Neural cell (in vitro differentiated cells): ENCODE results near the gene RANBP3. TPM values are rescaled to one million over a fixed set of nuclear protein-coding genes. Genes with fewer than 3 reads are reported as not detected.
"Not testable (repeated sequence)": the region's sequence is repeated elsewhere in the genome, so short reads cannot be mapped to it uniquely, and the experiment has no call there.

Experiments
- H2AFZ ChIP-seq: fragments of 200-600, 300-800 bp; sonication (generic), shearing (Covaris generic); 2 replicates; pipeline ENCODE4 v1.6.0; 2014; ENCODE audit warnings: low read depth, mild to moderate bottlenecking, antibody characterized with exemption, low read length, moderate library complexity
- H3F3A ChIP-seq: fragments of 200-600 bp; shearing (Covaris generic); 2 replicates; pipeline ENCODE4 v1.6.1; 2016; ENCODE audit warnings: mild to moderate bottlenecking, moderate library complexity, mixed read lengths, antibody characterized with exemption, low read length; ENCODE audit not compliant: insufficient read depth, poor library complexity, severe bottlenecking
- H3K27ac ChIP-seq: fragments of 200-600, 300-800 bp; sonication (generic), shearing (Covaris generic); 2 replicates; pipeline ENCODE4 v1.5.1; 2014; ENCODE audit warnings: mild to moderate bottlenecking, low read length, moderate library complexity
- H3K27me3 ChIP-seq: fragments of 300-800, 200-600 bp; sonication (generic), shearing (Covaris generic); 2 replicates; pipeline ENCODE4 v1.6.0; 2014; ENCODE audit warnings: mild to moderate bottlenecking, low read depth, low read length, moderate library complexity; ENCODE audit not compliant: insufficient read depth
- H3K36me3 ChIP-seq: fragments of 300-800, 200-600 bp; sonication (generic), shearing (Covaris generic); 2 replicates; pipeline ENCODE4 v1.5.1; 2014; ENCODE audit warnings: mild to moderate bottlenecking, antibody characterized with exemption, low read length, moderate library complexity; ENCODE audit not compliant: insufficient read depth
- H3K4me2 ChIP-seq: fragments of 300-800, 200-600 bp; sonication (generic), shearing (Covaris generic); 2 replicates; pipeline ENCODE4 v1.6.0; 2014; ENCODE audit warnings: mild to moderate bottlenecking, low read length
- H3K4me3 ChIP-seq: fragments of 300-800, 200-600 bp; sonication (generic), shearing (Covaris generic); 2 replicates; pipeline ENCODE4 v1.5.1; 2014; ENCODE audit warnings: mild to moderate bottlenecking, low read length, moderate library complexity
- H3K79me2 ChIP-seq: fragments of 200-600 bp; shearing (Covaris generic); replicated peaks from 2 replicates; pipeline ENCODE4 v1.6.0; 2014; ENCODE audit warnings: mild to moderate bottlenecking, low read length, moderate library complexity; ENCODE audit not compliant: insufficient read depth
- H3K9ac ChIP-seq: fragments of 300-800, 200-600 bp; sonication (generic), shearing (Covaris generic); 2 replicates; pipeline ENCODE4 v1.6.1; 2016; ENCODE audit warnings: mild to moderate bottlenecking, low read length, mixed read lengths
- H3K9me2 ChIP-seq: fragments of 200-600 bp; shearing (Covaris generic); 2 replicates; pipeline ENCODE4 v1.6.1; 2016; ENCODE audit warnings: mild to moderate bottlenecking, low read length, mixed read lengths; ENCODE audit not compliant: insufficient read depth
- H3K9me3 ChIP-seq: fragments of 200-600, 300-800 bp; sonication (generic), shearing (Covaris generic); 2 replicates; pipeline ENCODE4 v1.6.1; 2016; ENCODE audit warnings: mild to moderate bottlenecking, mixed run types, low read length, moderate library complexity, mixed read lengths
- H4K20me1 ChIP-seq: fragments of 200-600 bp; shearing (Covaris generic); 2 replicates; pipeline ENCODE4 v1.6.1; 2016; ENCODE audit warnings: mild to moderate bottlenecking, mixed run types; ENCODE audit not compliant: insufficient read depth
- EP300 ChIP-seq: fragments of 450-650 bp; conservative IDR thresholded peaks from 2 replicates; pipeline ENCODE4 v1.6.1; 2014; ENCODE audit warnings: antibody characterized with exemption, mild to moderate bottlenecking, moderate library complexity; ENCODE audit not compliant: poor library complexity, severe bottlenecking
- EZH2 ChIP-seq: fragments of 200-600, 300-800 bp; shearing (Covaris generic), sonication (generic); IDR thresholded peaks from 2 replicates; pipeline ENCODE4 v1.6.1; 2014; ENCODE audit warnings: antibody characterized with exemption, low read length, borderline replicate concordance, mild to moderate bottlenecking; ENCODE audit not compliant: insufficient read depth, poor library complexity, severe bottlenecking
- MXI1 ChIP-seq: fragments of 450-650 bp; conservative IDR thresholded peaks from 2 replicates; pipeline ENCODE4 v1.6.1; 2014; ENCODE audit warnings: antibody characterized with exemption, mild to moderate bottlenecking; ENCODE audit not compliant: poor library complexity, severe bottlenecking
- POLR2AphosphoS5 ChIP-seq: IDR thresholded peaks from 2 replicates; pipeline ENCODE4 v1.6.1; 2012
- RAD21 ChIP-seq: fragments of 450-650 bp; conservative IDR thresholded peaks from 2 replicates; pipeline ENCODE4 v1.6.1; 2014; ENCODE audit warnings: antibody characterized with exemption, mild to moderate bottlenecking, moderate library complexity
- SMC3 ChIP-seq: fragments of 450-650 bp; conservative IDR thresholded peaks from 2 replicates; pipeline ENCODE4 v1.6.1; 2014; ENCODE audit warnings: antibody characterized with exemption, mild to moderate bottlenecking, moderate library complexity; ENCODE audit not compliant: poor library complexity
- TAF1 ChIP-seq: IDR thresholded peaks from 2 replicates; pipeline ENCODE4 v1.6.1; 2012; ENCODE audit warnings: low read depth
- polyA plus RNA-seq: library from polyadenylated mRNA; depleted of rRNA; stranded (reverse); fragments of >200 nt; gene quantifications from 2 replicates; pipeline ENCODE4 v1.2.3, GENCODE V29; 2014
- TF ChIP-seq, protein P1 (sequence below): fragments of 450-650 bp; IDR thresholded peaks from 2 replicates; pipeline ENCODE4 v1.5.1; 2014; ENCODE audit warnings: antibody characterized with exemption, mild to moderate bottlenecking, moderate library complexity; ENCODE audit not compliant: poor library complexity, severe bottlenecking
- TF ChIP-seq, protein P2 (sequence below): IDR thresholded peaks from 2 replicates; pipeline ENCODE4 v1.6.1; 2012; ENCODE audit warnings: borderline replicate concordance

The RANBP3 gene
- polyA plus RNA-seq, 1 donor from 2014 or later, result 67.6 TPM

GRCh38 chr19:5877882-5878281 lies 100.1 kb downstream of the RANBP3 start:
- Histone ChIP-seq H3K27ac (no peak overlapping the region), H3K4me2 (no peak overlapping the region)

GRCh38 chr19:5877427-5877826 lies 100.5 kb downstream of the RANBP3 start:
- Histone ChIP-seq H3K4me3 (no peak overlapping the region), H4K20me1 (no peaks in the 10 kb centered on the region), H3K9me3 (no peaks in the 10 kb centered on the region), H3K27ac (no peak overlapping the region), H3K36me3 (no peaks in the 10 kb centered on the region), H3K27me3 (no peaks in the 10 kb centered on the region), H3K9me2 (no peaks in the 10 kb centered on the region), H3K9ac (no peak overlapping the region), H3K79me2 (no peaks in the 10 kb centered on the region), H2AFZ (no peak overlapping the region), H3F3A (no peaks in the 10 kb centered on the region), H3K4me2 (no peak overlapping the region)
- TF ChIP-seq, protein P1, sequence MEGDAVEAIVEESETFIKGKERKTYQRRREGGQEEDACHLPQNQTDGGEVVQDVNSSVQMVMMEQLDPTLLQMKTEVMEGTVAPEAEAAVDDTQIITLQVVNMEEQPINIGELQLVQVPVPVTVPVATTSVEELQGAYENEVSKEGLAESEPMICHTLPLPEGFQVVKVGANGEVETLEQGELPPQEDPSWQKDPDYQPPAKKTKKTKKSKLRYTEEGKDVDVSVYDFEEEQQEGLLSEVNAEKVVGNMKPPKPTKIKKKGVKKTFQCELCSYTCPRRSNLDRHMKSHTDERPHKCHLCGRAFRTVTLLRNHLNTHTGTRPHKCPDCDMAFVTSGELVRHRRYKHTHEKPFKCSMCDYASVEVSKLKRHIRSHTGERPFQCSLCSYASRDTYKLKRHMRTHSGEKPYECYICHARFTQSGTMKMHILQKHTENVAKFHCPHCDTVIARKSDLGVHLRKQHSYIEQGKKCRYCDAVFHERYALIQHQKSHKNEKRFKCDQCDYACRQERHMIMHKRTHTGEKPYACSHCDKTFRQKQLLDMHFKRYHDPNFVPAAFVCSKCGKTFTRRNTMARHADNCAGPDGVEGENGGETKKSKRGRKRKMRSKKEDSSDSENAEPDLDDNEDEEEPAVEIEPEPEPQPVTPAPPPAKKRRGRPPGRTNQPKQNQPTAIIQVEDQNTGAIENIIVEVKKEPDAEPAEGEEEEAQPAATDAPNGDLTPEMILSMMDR, result no peak
- TF ChIP-seq MXI1 (no peak), TAF1 (no peak), EZH2 (no peak), SMC3 (no peak), RAD21 (no peak), EP300 (no peak), POLR2AphosphoS5 (no peak)
- TF ChIP-seq, protein P2, sequence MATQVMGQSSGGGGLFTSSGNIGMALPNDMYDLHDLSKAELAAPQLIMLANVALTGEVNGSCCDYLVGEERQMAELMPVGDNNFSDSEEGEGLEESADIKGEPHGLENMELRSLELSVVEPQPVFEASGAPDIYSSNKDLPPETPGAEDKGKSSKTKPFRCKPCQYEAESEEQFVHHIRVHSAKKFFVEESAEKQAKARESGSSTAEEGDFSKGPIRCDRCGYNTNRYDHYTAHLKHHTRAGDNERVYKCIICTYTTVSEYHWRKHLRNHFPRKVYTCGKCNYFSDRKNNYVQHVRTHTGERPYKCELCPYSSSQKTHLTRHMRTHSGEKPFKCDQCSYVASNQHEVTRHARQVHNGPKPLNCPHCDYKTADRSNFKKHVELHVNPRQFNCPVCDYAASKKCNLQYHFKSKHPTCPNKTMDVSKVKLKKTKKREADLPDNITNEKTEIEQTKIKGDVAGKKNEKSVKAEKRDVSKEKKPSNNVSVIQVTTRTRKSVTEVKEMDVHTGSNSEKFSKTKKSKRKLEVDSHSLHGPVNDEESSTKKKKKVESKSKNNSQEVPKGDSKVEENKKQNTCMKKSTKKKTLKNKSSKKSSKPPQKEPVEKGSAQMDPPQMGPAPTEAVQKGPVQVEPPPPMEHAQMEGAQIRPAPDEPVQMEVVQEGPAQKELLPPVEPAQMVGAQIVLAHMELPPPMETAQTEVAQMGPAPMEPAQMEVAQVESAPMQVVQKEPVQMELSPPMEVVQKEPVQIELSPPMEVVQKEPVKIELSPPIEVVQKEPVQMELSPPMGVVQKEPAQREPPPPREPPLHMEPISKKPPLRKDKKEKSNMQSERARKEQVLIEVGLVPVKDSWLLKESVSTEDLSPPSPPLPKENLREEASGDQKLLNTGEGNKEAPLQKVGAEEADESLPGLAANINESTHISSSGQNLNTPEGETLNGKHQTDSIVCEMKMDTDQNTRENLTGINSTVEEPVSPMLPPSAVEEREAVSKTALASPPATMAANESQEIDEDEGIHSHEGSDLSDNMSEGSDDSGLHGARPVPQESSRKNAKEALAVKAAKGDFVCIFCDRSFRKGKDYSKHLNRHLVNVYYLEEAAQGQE, result no peak

More at GRCh38 chr19:5877882-5878281, 100.1 kb downstream of the RANBP3 start:
- Histone ChIP-seq H3K4me3 (no peak overlapping the region), H3K9me2 (no peaks in the 10 kb centered on the region), H3K9me3 (no peaks in the 10 kb centered on the region), H3K27me3 (no peaks in the 10 kb centered on the region), H4K20me1 (no peaks in the 10 kb centered on the region), H3K79me2 (no peaks in the 10 kb centered on the region), H3K9ac (no peak overlapping the region), H3F3A (no peaks in the 10 kb centered on the region), H3K36me3 (no peaks in the 10 kb centered on the region), H2AFZ (no peak overlapping the region)
- no peak for TF ChIP-seq POLR2AphosphoS5
- no peak for TF ChIP-seq MXI1
- TF ChIP-seq, protein P2, result no peak
- TF ChIP-seq EZH2, result no peak
- no peak for TF ChIP-seq EP300
- TF ChIP-seq SMC3, result no peak
- no peak for TF ChIP-seq RAD21
- TF ChIP-seq, protein P1, result no peak
- no peak for TF ChIP-seq TAF1

DNA sequence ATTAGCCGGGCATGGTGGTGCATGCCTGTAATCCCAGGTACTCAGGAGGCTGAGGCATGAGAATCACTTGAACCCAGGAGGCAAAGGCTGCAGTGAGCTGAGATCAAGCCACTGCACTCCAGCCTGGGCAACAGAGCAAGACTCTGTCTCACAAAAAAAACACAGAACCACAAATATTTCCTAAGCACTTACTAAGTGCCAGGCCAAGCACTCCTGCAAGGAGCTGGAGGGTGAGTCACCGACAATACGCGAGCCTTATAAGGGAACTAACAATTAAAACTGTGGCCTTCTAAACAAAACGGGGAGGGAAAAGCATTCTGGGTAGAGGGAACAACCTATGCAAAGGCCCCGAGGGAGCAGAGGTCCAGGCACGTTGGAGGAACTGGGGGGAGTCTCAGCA lies 103.4 kb downstream of the RANBP3 start:
- H3K4me2 ChIP-seq, H3K27ac ChIP-seq, H3K9ac ChIP-seq, H4K20me1 ChIP-seq, H3K9me2 ChIP-seq, H3K9me3 ChIP-seq, H3F3A ChIP-seq, H3K27me3 ChIP-seq, H3K36me3 ChIP-seq, H3K4me3 ChIP-seq, H2AFZ ChIP-seq, H3K79me2 ChIP-seq: not testable (repeated sequence)
